ENCODE measurements around the gene TEX9.

Gene TEX9

DNA sequence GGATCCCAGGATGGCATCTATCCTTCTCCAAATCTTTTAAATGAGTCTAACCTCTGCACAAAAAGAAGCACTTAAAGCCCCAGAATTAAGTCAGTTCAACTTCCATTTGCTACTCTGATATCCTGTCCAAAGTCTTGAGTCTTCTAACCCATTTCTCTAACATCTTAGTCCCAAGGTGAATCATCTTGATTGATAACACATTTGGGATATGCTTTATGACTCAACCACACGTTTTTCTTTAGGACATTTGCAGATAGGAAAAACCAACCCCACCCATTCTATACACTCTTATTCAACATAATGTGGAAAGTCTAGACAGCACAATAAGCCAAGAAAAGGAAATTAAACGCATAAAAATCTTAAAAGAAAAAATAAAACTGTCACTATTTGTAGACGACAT is 18.8 kb upstream of the TEX9 start:
- ChIA-PET CTCF (no interaction called here), POLR2A (no interaction called here)
- Histone ChIP-seq H3K4me1 (ENCODE audit: control extremely low read depth in 1 of 4, control insufficient read depth in 4 of 4, insufficient read depth in 4 of 4, low read length in 3 of 4) (peaks cover 0 to 4% (median 0%) of the 10 kb centered on the region in 4 experiments), H3K9me3 (ENCODE audit: control extremely low read depth in 1 of 5, control insufficient read depth in 4 of 5, insufficient read depth in 2 of 5, low read depth in 1 of 5, low read length in 4 of 5) (no peaks in the 10 kb centered on the region), H3K4me3 (ENCODE audit: control insufficient read depth in 1 of 7, extremely low read depth in 1 of 7, insufficient read depth in 4 of 7, low read depth in 2 of 7, low read length in 6 of 7) (no peak overlapping the region), H3K27me3 (replicated peaks in 2 of 5; ENCODE audit: control insufficient read depth in 4 of 5, insufficient read depth in 5 of 5, low read length in 4 of 5) (no peaks in the 10 kb centered on the region), H3K27ac (ENCODE audit: insufficient read depth in 1 of 2, low read depth in 1 of 2, low read length in 2 of 2, poor library complexity in 1 of 2, severe bottlenecking in 2 of 2) (no peak overlapping the region), H3K36me3 (ENCODE audit: control insufficient read depth in 4 of 4, insufficient read depth in 4 of 4, low read length in 3 of 4) (no peaks in the 10 kb centered on the region)
- no CpG with 5 or more reads among the region's 3 CpGs for WGBS (ENCODE audit: insufficient coverage)
- DNase-seq, result no peak

DNA sequence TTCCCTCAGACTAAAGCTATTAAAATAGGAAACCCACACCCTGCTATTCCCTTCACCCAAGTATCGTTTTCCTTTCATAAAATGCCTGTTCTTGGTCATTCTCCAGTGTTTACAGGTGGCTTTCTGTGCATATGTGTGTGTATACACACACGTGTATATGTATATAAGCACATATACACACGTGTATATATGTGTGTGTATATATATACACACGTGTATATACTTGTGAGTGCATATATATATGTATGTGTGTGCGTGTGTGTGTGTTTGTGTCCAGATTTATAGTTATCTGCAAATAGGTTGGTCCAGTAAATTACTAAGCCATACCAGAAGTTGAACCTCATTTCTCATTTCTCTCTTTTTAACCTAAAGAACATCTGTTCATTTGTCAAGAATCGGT is 15.7 kb upstream of the TEX9 start:
- POLR2A ChIA-PET, result no interaction called here

DNA sequence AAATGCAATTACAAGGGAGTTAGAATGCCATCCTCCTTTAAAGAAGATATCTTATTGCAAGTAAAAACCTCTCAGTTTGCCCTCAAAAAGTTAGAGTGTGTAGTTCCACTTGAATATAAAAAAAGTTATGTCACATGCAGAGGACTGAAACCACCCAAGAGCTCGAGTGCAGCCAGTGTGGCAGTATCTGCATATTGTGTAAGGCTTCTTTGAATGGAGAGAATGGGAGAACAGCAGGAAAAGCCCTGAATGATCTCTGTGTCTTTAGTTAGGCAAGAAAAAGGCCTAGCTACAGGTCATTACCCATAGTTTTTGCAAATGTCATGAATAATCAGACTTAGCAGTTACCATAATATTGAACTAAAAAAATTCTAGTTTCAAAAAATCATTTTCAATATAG is 13.9 kb upstream of the TEX9 start:
- POLR2A ChIA-PET, result no interaction called here
- no peaks in the 10 kb centered on the region for H3K9me3 ChIP-seq (ENCODE audit: control extremely low read depth in 1 of 5, control insufficient read depth in 4 of 5, insufficient read depth in 2 of 5, low read depth in 1 of 5, low read length in 4 of 5)
- no peak overlapping the region for H3K27ac ChIP-seq (ENCODE audit: insufficient read depth in 1 of 2, low read depth in 1 of 2, low read length in 2 of 2, poor library complexity in 1 of 2, severe bottlenecking in 2 of 2)
- no peaks in the 10 kb centered on the region for H3K36me3 ChIP-seq (ENCODE audit: control insufficient read depth in 4 of 4, insufficient read depth in 4 of 4, low read length in 3 of 4)
- no peak overlapping the region for H3K4me3 ChIP-seq (ENCODE audit: control insufficient read depth in 1 of 7, extremely low read depth in 1 of 7, insufficient read depth in 4 of 7, low read depth in 2 of 7, low read length in 6 of 7)
- DNase-seq, result no peak
- no peaks in the 10 kb centered on the region for H3K4me1 ChIP-seq (ENCODE audit: control extremely low read depth in 1 of 4, control insufficient read depth in 4 of 4, insufficient read depth in 4 of 4, low read length in 3 of 4)
- WGBS (ENCODE audit: insufficient coverage), result 100% methylated on average over 1 of the region's 1 CpG
- CTCF ChIA-PET, result interaction anchor here (1.0 kb wide), 1 partner anchor 8 kb away, joined by 3 read pairs; no protein-coding TSS in a partner anchor
- no peaks in the 10 kb centered on the region for H3K27me3 ChIP-seq (replicated peaks in 2 of 5; ENCODE audit: control insufficient read depth in 4 of 5, insufficient read depth in 5 of 5, low read length in 4 of 5)

More for the DNA sequence above, 15.7 kb upstream of the TEX9 start:
- H3K27ac ChIP-seq (ENCODE audit: insufficient read depth in 1 of 2, low read depth in 1 of 2, low read length in 2 of 2, poor library complexity in 1 of 2, severe bottlenecking in 2 of 2), result no peak overlapping the region
- H3K9me3 ChIP-seq (ENCODE audit: control extremely low read depth in 1 of 5, control insufficient read depth in 4 of 5, insufficient read depth in 2 of 5, low read depth in 1 of 5, low read length in 4 of 5), result no peaks in the 10 kb centered on the region
- no peaks in the 10 kb centered on the region for H3K36me3 ChIP-seq (ENCODE audit: control insufficient read depth in 4 of 4, insufficient read depth in 4 of 4, low read length in 3 of 4)
- WGBS (ENCODE audit: insufficient coverage), result 100% methylated on average over 1 of the region's 6 CpGs
- DNase-seq, result no peak
- H3K4me1 ChIP-seq (ENCODE audit: control extremely low read depth in 1 of 4, control insufficient read depth in 4 of 4, insufficient read depth in 4 of 4, low read length in 3 of 4), result no peaks in the 10 kb centered on the region
- H3K27me3 ChIP-seq (replicated peaks in 2 of 5; ENCODE audit: control insufficient read depth in 4 of 5, insufficient read depth in 5 of 5, low read length in 4 of 5), result no peaks in the 10 kb centered on the region
- H3K4me3 ChIP-seq (ENCODE audit: control insufficient read depth in 1 of 7, extremely low read depth in 1 of 7, insufficient read depth in 4 of 7, low read depth in 2 of 7, low read length in 6 of 7), result no peak overlapping the region
- CTCF ChIA-PET, result interaction anchor here (0.9 kb wide), 1 partner anchor 104 kb away, joined by 3 read pairs; no protein-coding TSS in a partner anchor

DNA sequence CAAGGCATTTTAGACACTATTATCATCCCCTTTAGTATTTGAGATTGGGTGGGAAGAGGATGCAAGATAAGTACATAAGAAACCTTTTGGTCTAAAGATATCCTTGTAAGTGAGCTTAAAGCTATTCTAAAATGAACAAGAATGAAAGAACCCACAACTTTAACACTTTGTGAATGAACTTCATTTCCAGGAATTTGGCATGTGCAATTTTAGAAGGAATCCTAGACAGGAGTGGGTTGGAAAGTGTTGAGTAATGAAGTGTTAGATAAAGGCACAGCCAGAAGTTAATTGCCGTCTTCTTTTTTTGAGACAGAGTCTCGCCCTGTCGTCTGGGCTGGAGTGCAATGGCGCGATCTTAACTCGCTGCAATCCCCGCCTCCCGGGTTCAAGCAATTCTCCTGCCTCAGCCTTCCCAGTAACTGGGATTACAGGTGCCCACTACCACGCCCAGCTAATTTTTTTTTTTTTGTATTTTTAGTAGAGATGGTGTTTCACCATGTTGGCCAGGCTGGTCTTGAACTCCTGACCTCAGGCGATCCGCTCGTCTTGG is 13.2 kb upstream of the TEX9 start:
- no peaks in the 10 kb centered on the region for H3K36me3 ChIP-seq (ENCODE audit: control insufficient read depth in 4 of 4, insufficient read depth in 4 of 4, low read length in 3 of 4)
- DNase-seq, result no peak
- POLR2A ChIA-PET, result no interaction called here
- no peak overlapping the region for H3K4me3 ChIP-seq (ENCODE audit: control insufficient read depth in 1 of 7, extremely low read depth in 1 of 7, insufficient read depth in 4 of 7, low read depth in 2 of 7, low read length in 6 of 7)
- H3K9me3 ChIP-seq (ENCODE audit: control extremely low read depth in 1 of 5, control insufficient read depth in 4 of 5, insufficient read depth in 2 of 5, low read depth in 1 of 5, low read length in 4 of 5), result no peaks in the 10 kb centered on the region
- no peak overlapping the region for H3K27ac ChIP-seq (ENCODE audit: insufficient read depth in 1 of 2, low read depth in 1 of 2, low read length in 2 of 2, poor library complexity in 1 of 2, severe bottlenecking in 2 of 2)
- WGBS (ENCODE audit: insufficient coverage), result 97% methylated on average over 6 of the region's 12 CpGs
- H3K4me1 ChIP-seq (ENCODE audit: control extremely low read depth in 1 of 4, control insufficient read depth in 4 of 4, insufficient read depth in 4 of 4, low read length in 3 of 4), result no peaks in the 10 kb centered on the region
- no peaks in the 10 kb centered on the region for H3K27me3 ChIP-seq (replicated peaks in 2 of 5; ENCODE audit: control insufficient read depth in 4 of 5, insufficient read depth in 5 of 5, low read length in 4 of 5)
- CTCF ChIA-PET, result interaction anchor here (1.0 kb wide), 1 partner anchor 9 kb away, joined by 3 read pairs; no protein-coding TSS in a partner anchor

DNA sequence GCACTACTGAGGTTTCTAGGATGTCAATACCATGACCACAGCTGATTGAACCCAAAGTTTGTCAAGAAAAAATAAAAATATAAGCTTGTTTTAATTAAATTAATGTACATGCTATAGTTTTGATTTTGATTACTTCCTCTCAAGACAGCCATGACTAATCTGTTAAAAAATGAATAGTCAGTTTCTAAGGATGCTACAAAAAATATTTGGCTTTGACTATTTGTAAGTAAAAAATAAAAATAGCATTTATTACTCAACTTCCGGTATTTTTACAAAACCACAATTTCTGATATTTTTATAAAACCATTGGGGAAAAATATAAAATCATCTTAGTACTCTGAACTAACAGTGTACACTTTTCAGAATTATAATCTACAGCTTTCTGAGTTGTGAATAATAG is 12.1 kb upstream of the TEX9 start:
- WGBS (ENCODE audit: insufficient coverage), result no CpG with 5 or more reads among the region's 1 CpG
- Histone ChIP-seq H3K27ac (ENCODE audit: insufficient read depth in 1 of 2, low read depth in 1 of 2, low read length in 2 of 2, poor library complexity in 1 of 2, severe bottlenecking in 2 of 2) (no peak overlapping the region), H3K4me1 (ENCODE audit: control extremely low read depth in 1 of 4, control insufficient read depth in 4 of 4, insufficient read depth in 4 of 4, low read length in 3 of 4) (no peaks in the 10 kb centered on the region), H3K27me3 (replicated peaks in 2 of 5; ENCODE audit: control insufficient read depth in 4 of 5, insufficient read depth in 5 of 5, low read length in 4 of 5) (no peaks in the 10 kb centered on the region), H3K4me3 (ENCODE audit: control insufficient read depth in 1 of 7, extremely low read depth in 1 of 7, insufficient read depth in 4 of 7, low read depth in 2 of 7, low read length in 6 of 7) (no peak overlapping the region), H3K36me3 (ENCODE audit: control insufficient read depth in 4 of 4, insufficient read depth in 4 of 4, low read length in 3 of 4) (no peaks in the 10 kb centered on the region), H3K9me3 (ENCODE audit: control extremely low read depth in 1 of 5, control insufficient read depth in 4 of 5, insufficient read depth in 2 of 5, low read depth in 1 of 5, low read length in 4 of 5) (no peaks in the 10 kb centered on the region)
- ChIA-PET CTCF (no interaction called here), POLR2A (no interaction called here)
- DNase-seq, result no peak

DNA sequence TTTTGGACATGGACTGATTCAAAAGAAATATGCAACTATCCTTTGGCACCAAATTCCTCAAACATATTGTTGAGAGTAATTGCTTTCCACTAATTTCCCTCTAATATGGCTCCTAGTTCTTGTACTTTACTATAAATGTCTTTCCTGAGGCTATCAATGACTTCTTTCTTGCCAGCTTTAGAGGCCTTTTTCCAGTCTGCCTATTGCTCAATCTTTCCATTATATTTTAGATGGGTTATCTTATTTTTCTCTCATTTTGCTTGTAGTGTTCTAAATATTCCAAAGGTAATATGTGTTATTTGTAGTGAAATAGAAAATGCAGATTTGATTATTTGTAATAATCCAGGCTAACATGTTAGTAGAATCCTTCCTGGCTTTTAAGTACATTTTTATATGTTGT is 11.5 kb upstream of the TEX9 start:
- Histone ChIP-seq H3K36me3 (ENCODE audit: control insufficient read depth in 4 of 4, insufficient read depth in 4 of 4, low read length in 3 of 4) (no peaks in the 10 kb centered on the region), H3K4me1 (ENCODE audit: control extremely low read depth in 1 of 4, control insufficient read depth in 4 of 4, insufficient read depth in 4 of 4, low read length in 3 of 4) (no peaks in the 10 kb centered on the region), H3K27ac (ENCODE audit: insufficient read depth in 1 of 2, low read depth in 1 of 2, low read length in 2 of 2, poor library complexity in 1 of 2, severe bottlenecking in 2 of 2) (no peak overlapping the region), H3K4me3 (ENCODE audit: control insufficient read depth in 1 of 7, extremely low read depth in 1 of 7, insufficient read depth in 4 of 7, low read depth in 2 of 7, low read length in 6 of 7) (no peak overlapping the region), H3K27me3 (replicated peaks in 2 of 5; ENCODE audit: control insufficient read depth in 4 of 5, insufficient read depth in 5 of 5, low read length in 4 of 5) (no peaks in the 10 kb centered on the region), H3K9me3 (ENCODE audit: control extremely low read depth in 1 of 5, control insufficient read depth in 4 of 5, insufficient read depth in 2 of 5, low read depth in 1 of 5, low read length in 4 of 5) (no peaks in the 10 kb centered on the region)
- ChIA-PET POLR2A (no interaction called here), CTCF (no interaction called here)
- no peak for DNase-seq

DNA sequence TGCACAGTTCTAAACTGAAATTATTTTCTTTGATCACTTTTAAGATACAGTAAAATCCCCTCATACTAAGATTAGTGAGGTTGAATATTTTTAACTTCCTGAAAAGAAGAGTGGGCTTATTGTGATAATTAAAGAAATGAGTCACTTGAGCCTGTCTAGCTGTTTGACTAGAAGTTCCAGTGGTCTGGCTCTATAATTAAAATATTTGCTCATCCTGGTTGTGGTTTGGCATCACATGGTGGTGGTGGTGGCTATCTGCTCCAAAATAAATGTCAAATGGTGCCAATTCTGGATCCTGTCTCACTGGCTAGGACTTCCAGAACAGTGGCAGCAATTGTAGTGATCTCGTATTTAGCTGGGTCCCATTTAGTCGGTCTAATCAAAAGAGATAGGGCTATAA is 8.6 kb upstream of the TEX9 start:
- no peak overlapping the region for H3K4me3 ChIP-seq (ENCODE audit: control insufficient read depth in 1 of 7, extremely low read depth in 1 of 7, insufficient read depth in 4 of 7, low read depth in 2 of 7, low read length in 6 of 7)
- no peaks in the 10 kb centered on the region for H3K27me3 ChIP-seq (replicated peaks in 2 of 5; ENCODE audit: control insufficient read depth in 4 of 5, insufficient read depth in 5 of 5, low read length in 4 of 5)
- DNase-seq, result peak in 2 of 3 donors; percentile 39 to 55
- ChIA-PET CTCF (no interaction called here), POLR2A (no interaction called here)
- no CpG with 5 or more reads among the region's 2 CpGs for WGBS (ENCODE audit: insufficient coverage)
- H3K9me3 ChIP-seq (ENCODE audit: control extremely low read depth in 1 of 5, control insufficient read depth in 4 of 5, insufficient read depth in 2 of 5, low read depth in 1 of 5, low read length in 4 of 5), result peaks cover 0 to 3% (median 2%) of the 10 kb centered on the region in 5 experiments
- H3K4me1 ChIP-seq (ENCODE audit: control extremely low read depth in 1 of 4, control insufficient read depth in 4 of 4, insufficient read depth in 4 of 4, low read length in 3 of 4), result no peaks in the 10 kb centered on the region
- H3K27ac ChIP-seq (ENCODE audit: insufficient read depth in 1 of 2, low read depth in 1 of 2, low read length in 2 of 2, poor library complexity in 1 of 2, severe bottlenecking in 2 of 2), result no peak overlapping the region
- H3K36me3 ChIP-seq (ENCODE audit: control insufficient read depth in 4 of 4, insufficient read depth in 4 of 4, low read length in 3 of 4), result no peaks in the 10 kb centered on the region

Data from common myeloid progenitor, CD34-positive (primary cell).